ENCODE data around the gene USP7. TPM values are rescaled to one million over a fixed set of nuclear protein-coding genes. Genes with fewer than 3 reads are reported as not detected.

USP7 gene
- total RNA-seq, 1 experiment from 2014 or later: 73.8 TPM

DNA sequence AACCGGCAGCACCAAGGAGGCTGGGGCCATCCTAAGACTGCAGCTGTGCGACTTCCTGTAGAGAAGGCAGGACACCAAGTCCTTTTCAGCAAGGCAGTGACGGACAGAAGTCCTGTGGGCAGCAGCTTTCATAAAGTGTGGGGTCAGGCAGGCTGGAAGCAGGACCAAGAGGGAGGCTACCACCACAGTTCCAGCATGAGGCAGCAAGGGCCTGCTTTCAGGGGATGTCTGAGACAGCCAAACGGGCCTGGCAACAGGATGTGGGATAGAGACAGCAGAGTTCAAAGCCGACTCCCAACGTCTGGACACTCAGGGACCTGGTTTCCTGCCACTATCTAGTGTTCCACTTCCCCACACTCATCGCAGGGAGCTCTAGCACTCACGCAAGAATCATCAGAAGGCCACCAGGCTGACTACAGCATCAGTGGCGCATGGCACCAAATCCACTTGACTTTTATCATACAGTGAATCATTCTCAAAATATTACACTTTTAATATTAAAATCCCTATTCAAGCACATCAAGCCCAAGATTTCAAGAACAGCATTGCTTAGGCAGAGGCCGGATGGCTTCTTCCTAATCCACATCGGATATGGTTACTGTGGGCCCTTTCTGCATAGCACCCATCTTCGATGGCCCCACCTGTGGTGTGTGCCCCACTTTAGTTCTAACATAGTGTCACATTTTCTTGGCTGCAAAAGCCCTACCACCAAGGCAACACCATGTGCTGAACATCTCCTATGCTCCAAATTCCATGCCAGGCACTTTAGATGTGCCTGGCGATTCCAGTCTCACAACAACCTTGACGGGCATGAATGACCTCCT is 5.2 kb downstream of the USP7 start:
- no peaks in the 10 kb centered on the region for H3F3A ChIP-seq (ENCODE audit: low read length, unreplicated experiment)
- no peak overlapping the region for H2AFZ ChIP-seq (ENCODE audit: low read length)
- no peak overlapping the region for H3K9ac ChIP-seq (ENCODE audit: low read length)
- TF ChIP-seq EZH2 (IDR thresholded peaks at IDR 0.05; ENCODE audit: low read length, unreplicated experiment) (no peak), CTCF (conservative IDR thresholded peaks at IDR 0.05; ENCODE audit: low read depth, low read length) (no peak), EZH2phosphoT487 (IDR thresholded peaks at IDR 0.05; ENCODE audit: borderline replicate concordance, low read length) (no peak)
- no peak overlapping the region for H3K27ac ChIP-seq (ENCODE audit: low read length)
- POLR2A ChIA-PET (ENCODE audit: unreplicated experiment): no interaction called here
- peak; percentile 53 for ATAC-seq
- no peaks in the 10 kb centered on the region for H3K36me3 ChIP-seq (ENCODE audit: low read depth, low read length)
- BruUV-seq (replicated peaks): no TSS peak
- DNase-seq: peak; percentile 39
- no peaks in the 10 kb centered on the region for H3K27me3 ChIP-seq (ENCODE audit: low read length)
- no peaks in the 10 kb centered on the region for H3K9me3 ChIP-seq (ENCODE audit: low read length)
- H4K20me1 ChIP-seq (ENCODE audit: low read length): peaks cover 87% of the 10 kb centered on the region
- peak overlapping the region; percentile 32 for H3K4me2 ChIP-seq (ENCODE audit: low read length)
- peaks cover 31% of the 10 kb centered on the region for H3K4me1 ChIP-seq (ENCODE audit: insufficient read depth, low read length)
- no peak overlapping the region for H3K4me3 ChIP-seq (ENCODE audit: low read length)
- CTCF ChIA-PET: no interaction called here
- no peaks in the 10 kb centered on the region for H3K9me2 ChIP-seq (replicated peaks; ENCODE audit: low read length)
- intact Hi-C loops (cut with micrococcal nuclease): no loop called here
- H3K79me2 ChIP-seq (ENCODE audit: low read length): peaks cover 92% of the 10 kb centered on the region

- Histone ChIP-seq H3K9me2 (replicated peaks; ENCODE audit: low read length) (no peaks in the 10 kb centered on the region), H3K4me3 (ENCODE audit: low read length) (no peak overlapping the region), H3K27me3 (ENCODE audit: low read length) (no peaks in the 10 kb centered on the region), H3K36me3 (ENCODE audit: low read depth, low read length) (no peaks in the 10 kb centered on the region), H3K27ac (ENCODE audit: low read length) (no peak overlapping the region), H4K20me1 (ENCODE audit: low read length) (peaks cover 90% of the 10 kb centered on the region), H2AFZ (ENCODE audit: low read length) (no peak overlapping the region), H3K79me2 (ENCODE audit: low read length) (peaks cover 95% of the 10 kb centered on the region), H3K4me2 (ENCODE audit: low read length) (0 out of 2 replicates have a peak overlapping the region, but pooled peaks have one; percentile 32), H3K9me3 (ENCODE audit: low read length) (no peaks in the 10 kb centered on the region), H3F3A (ENCODE audit: low read length, unreplicated experiment) (no peaks in the 10 kb centered on the region), H3K9ac (ENCODE audit: low read length) (no peak overlapping the region), H3K4me1 (ENCODE audit: insufficient read depth, low read length) (peaks cover 31% of the 10 kb centered on the region)
- TF ChIP-seq EZH2phosphoT487 (IDR thresholded peaks at IDR 0.05; ENCODE audit: borderline replicate concordance, low read length) (no peak), EZH2 (IDR thresholded peaks at IDR 0.05; ENCODE audit: low read length, unreplicated experiment) (no peak), CTCF (conservative IDR thresholded peaks at IDR 0.05; ENCODE audit: low read depth, low read length) (no peak)
- POLR2A ChIA-PET (ENCODE audit: unreplicated experiment): no interaction called here
- intact Hi-C loops (cut with micrococcal nuclease): no loop called here
- no TSS peak for BruUV-seq (replicated peaks)
- no peak for ATAC-seq
- no peak for DNase-seq
- CTCF ChIA-PET: no interaction called here
Measured at GRCh38 chr16:8957509-8958157, 6.1 kb downstream of the USP7 start.

GRCh38 chr16:8957063-8957397 is 6.7 kb downstream of the USP7 start:
- Histone ChIP-seq H3F3A (ENCODE audit: low read length, unreplicated experiment) (no peaks in the 10 kb centered on the region), H3K27ac (ENCODE audit: low read length) (no peak overlapping the region), H4K20me1 (ENCODE audit: low read length) (peaks cover 90% of the 10 kb centered on the region), H2AFZ (ENCODE audit: low read length) (no peak overlapping the region), H3K4me3 (ENCODE audit: low read length) (no peak overlapping the region), H3K4me1 (ENCODE audit: insufficient read depth, low read length) (peaks cover 31% of the 10 kb centered on the region), H3K79me2 (ENCODE audit: low read length) (peaks cover 95% of the 10 kb centered on the region), H3K36me3 (ENCODE audit: low read depth, low read length) (no peaks in the 10 kb centered on the region), H3K9ac (ENCODE audit: low read length) (no peak overlapping the region), H3K27me3 (ENCODE audit: low read length) (no peaks in the 10 kb centered on the region), H3K4me2 (ENCODE audit: low read length) (no peak overlapping the region), H3K9me2 (replicated peaks; ENCODE audit: low read length) (no peaks in the 10 kb centered on the region), H3K9me3 (ENCODE audit: low read length) (no peaks in the 10 kb centered on the region)
- POLR2A ChIA-PET (ENCODE audit: unreplicated experiment): no interaction called here
- DNase-seq: no peak
- TF ChIP-seq EZH2phosphoT487 (IDR thresholded peaks at IDR 0.05; ENCODE audit: borderline replicate concordance, low read length) (no peak), EZH2 (IDR thresholded peaks at IDR 0.05; ENCODE audit: low read length, unreplicated experiment) (no peak), CTCF (conservative IDR thresholded peaks at IDR 0.05; ENCODE audit: low read depth, low read length) (no peak)
- no TSS peak for BruUV-seq (replicated peaks)
- ATAC-seq: no peak
- intact Hi-C loops (cut with micrococcal nuclease): no loop called here
- CTCF ChIA-PET: no interaction called here
